IPS DF 4.7 (cell line): ENCODE results near the gene IGSF9B.

Experiments
- DNase-seq: peaks from one replicate; pipeline ENCODE4 v3.0.0-alpha.2; 2013; ENCODE audit warnings: low spot score; ENCODE audit errors: extremely low read depth

IGSF9B gene

DNA sequence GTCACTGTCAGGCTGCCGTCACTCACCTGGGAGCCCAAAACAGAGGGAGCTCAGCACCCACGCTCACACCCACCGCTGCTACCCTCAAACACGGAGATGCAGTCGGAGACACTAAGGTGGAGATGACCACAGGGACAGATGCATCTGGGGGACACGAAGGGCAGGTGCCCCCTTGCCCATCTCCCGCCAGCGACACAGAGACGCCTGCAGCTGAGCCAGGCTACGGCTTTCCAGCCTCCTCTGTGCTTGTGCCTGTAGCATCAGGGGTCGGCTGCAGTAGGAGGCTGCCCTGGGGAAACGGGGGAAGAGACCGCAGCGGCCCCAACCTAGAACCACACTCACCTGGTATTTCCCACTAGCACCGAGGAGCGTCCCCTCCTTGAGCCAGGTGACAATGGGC is 19.3 kb downstream of the IGSF9B start:
- no peak for DNase-seq

DNA sequence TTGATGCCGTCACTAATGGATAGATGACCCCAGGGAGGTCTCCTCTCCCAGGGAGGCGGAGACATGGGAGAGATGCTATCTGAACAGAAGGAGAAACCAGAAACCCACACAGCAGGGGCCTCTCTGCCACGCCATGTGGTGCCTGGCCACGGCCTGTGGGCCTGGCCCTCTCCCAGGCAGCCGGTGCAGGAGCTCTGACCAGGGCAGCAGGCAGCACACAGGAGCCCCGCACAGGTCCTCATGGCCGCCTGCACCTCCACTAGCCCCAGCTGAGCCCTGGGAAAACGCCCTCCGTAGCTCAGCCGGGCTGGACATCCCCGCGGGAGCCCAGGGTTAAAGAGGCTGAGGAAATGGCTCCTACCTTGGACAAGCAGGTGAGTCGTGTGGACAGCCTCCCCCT is 19.8 kb downstream of the IGSF9B start:
- no peak for DNase-seq

- DNase-seq = no peak
Measured at GRCh38 chr11:133936592-133936991, 20.2 kb downstream of the IGSF9B start.

GRCh38 chr11:133936136-133936535 is 20.6 kb downstream of the IGSF9B start:
- no peak for DNase-seq

- no peak for DNase-seq
Measured at GRCh38 chr11:133935551-133935910, 21.2 kb downstream of the IGSF9B start.

DNA sequence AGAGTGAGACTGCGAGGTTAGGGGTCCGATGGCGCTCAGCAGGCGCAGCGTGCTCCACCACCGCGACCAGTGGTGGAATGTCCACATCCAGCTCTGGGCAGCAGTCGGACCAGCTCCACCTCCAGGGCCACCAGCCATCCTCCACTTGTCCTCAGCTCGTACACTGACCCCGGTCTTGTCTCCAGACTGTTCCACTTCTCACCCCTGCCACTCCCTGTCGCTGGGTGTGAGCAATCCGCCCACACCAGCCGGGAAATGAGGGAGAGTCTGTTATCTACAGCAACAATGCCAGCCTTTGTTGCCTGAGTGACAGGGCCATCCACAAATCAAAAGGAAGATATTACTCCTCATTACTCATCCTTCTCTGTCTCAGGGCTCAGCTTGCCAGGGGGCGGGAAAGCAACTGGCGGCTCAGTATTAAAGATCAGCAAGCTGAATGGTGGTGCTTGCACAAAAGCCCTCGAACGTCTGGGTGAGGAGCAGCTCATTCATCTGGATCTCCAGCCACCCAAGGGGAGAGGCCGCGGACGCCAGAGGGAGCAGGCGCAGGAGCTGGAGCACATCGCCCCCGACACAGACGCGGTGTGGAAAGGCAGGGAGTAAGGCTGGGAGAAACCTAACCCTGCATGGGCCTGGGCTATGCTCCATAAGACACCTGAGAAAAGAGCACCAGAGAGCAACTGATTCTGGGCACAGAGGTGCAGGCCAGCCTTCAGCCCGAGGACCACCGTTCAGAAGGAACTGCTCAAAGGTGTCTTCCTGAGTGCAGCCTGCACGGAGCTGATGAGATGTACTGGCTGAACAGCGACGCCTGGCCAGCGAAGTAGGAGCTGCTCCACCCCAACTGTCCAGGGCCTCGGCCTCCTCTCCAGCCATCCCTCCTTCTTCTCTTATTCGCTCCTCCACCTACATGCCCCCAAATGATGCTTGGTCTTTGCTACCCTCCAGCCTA is 21.9 kb downstream of the IGSF9B start:
- DNase-seq = no peak

DNA sequence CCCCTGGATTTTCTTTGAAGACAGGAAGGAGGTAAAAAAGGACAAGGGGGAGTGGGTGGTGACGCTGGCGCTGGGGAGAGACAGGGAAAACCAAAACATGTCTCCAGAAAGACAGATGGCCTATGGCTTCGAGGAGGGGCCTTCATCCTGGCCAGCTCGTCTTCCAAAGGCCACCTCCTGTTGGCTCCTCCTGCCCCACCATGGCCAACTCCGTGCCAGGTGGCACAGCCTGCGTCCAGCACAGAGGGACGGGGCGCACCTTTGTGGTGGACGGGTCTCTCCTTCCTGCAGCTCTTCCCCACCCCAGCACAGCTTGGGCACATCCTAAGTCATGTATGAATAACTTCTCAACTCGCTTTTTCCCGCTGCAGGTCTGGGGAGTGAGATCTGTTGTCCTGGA is 22.7 kb downstream of the IGSF9B start:
- DNase-seq = no peak

DNA sequence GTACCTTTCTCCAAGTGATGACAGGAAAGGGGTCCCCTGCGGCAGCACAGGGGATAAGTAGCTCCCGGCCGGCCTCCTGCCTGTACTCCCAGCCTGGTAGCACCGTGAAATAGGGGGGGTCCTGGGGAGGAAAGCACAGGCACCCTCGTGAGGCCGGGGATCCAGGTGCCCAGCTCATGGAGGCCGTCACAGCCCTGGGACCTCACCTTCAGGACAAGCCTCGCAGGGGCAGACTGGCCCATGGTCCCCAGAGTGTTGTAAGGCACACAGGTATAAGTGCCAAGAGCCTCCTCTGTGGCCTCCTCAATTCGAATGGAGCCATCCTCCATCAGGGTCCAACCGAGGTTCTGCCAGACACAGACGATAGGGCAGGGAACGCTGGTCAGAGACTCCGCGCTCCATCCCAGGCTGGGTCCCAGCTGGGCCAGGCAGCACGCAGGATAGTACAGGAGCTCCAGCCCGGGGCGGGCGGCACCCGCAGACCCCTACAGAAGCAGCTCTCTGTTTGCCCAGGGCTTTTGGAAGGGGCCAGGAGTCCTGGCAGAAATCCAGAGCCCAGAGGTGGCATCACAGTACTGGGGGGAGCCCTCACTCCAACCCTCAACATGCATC is 25.2 kb downstream of the IGSF9B start:
- no peak for DNase-seq

DNA sequence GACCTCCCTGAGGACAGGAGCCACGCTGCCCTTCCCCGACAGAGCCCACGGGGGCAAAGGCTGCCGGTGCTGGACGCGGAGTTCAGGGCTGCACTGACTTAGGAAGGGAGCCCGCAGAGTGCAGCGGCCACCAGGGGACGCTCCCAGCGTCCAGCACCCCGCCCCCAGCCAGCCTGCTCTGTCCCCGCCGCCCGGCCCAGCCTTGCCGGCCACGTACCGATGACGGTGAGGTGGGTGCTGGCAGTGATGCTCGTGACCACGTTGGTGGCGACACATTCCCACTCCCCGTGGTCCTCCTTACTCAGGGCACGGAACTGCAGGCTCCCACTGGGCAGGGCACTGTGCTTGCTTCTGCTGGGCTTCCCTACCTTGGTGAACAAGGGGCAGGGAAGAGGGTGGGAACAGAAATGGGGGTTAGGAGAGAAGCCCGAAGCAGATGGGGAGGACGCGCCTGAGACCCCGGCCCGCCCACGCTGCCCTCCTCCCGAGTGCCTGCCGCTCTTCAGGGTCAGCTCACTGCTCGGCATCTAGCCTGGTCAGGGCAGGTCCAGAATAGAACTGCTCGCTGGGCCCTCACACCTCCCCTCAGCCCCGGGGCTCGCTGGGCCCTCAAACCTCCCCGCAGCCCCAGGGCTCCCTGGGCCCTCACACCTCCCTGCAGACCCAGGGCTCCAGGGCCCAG is 25.9 kb downstream of the IGSF9B start:
- DNase-seq = no peak

- DNase-seq = no peak
Measured at GRCh38 chr11:133930053-133930766, 26.6 kb downstream of the IGSF9B start.

- no peak for DNase-seq
Measured at GRCh38 chr11:133929401-133930052, 27.2 kb downstream of the IGSF9B start.

DNA sequence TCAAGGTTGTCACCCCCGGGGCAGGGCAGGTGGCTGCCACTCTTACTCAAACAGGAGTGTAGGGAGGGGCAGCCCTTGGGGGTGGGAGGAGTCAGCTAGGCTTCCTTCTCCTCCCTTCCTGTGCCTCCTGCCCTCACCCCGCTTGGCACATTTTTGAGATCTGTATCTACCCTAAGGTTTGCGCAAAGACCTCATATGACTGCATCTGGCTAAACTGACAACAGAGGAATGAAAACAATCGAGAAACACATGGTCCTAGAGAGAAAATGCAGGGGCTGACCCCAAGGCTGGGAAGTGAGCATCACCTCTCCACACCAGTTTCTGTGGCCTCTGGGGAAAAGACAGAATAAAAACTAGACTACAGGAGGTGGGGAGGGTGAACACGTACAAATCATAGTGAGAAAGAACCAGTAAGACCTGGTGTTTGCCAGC is 28.1 kb downstream of the IGSF9B start:
- DNase-seq = no peak

DNA sequence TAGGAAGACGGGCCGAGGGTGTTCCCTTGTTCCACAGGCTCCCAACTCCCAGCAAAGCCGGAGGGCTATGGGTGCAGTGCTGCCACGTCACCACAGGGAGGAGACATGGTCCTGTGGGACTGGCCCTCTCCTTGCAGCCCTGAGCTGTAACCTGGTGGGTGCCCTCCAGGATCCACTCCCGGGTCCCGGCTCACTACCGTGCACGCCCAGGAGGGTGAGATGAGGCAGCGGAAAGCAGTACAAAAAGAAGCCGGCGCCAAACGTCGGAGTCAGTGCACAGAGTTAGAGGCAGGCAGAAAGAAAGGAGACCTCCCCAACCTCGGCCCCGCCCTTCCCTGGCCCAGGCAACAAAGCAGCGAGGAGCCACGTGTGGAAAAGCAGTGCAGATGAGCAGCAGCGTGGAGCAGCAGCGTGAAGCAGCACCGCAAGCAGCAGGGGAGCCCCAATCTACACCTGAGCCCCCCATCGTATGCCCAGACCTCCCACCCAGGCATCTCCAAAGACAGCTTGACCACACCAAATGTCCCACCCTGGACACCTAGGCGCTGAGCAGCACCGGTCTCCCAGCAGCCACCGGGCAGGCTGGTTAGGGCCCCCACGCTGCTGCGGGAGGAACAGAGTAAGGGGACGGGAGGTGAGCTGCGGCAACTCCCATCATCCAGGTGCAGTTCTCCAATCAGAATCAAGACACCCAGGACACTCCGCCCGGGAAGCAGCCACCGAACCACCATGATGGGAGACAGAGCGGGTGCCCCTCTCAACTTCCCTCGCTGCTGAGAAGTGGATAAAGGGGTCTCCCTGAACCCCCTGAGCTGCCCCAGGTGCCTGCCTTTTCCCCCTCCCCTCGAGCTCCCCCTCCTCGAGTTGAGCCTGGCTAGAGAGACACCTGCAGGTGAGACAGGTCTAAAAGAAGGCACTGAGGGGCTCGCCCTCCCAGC is 28.8 kb downstream of the IGSF9B start:
- DNase-seq = no peak

- DNase-seq = no peak
Measured at GRCh38 chr11:133926466-133927246, 30.1 kb downstream of the IGSF9B start.

- DNase-seq = no peak
Measured at GRCh38 chr11:133925756-133926155, 31.0 kb downstream of the IGSF9B start.

- DNase-seq = no peak
Measured at GRCh38 chr11:133924661-133925060, 32.1 kb downstream of the IGSF9B start.

GRCh38 chr11:133922078-133922870 is 34.5 kb downstream of the IGSF9B start:
- DNase-seq = no peak

- DNase-seq = no peak
Measured at GRCh38 chr11:133921513-133921912, 35.3 kb downstream of the IGSF9B start.
